GM19043 (cell line): ENCODE results near the gene ITGB6.

ENCODE experiments used
- ATAC-seq: cut with Tn5 transposase; IDR thresholded peaks from one replicate; pipeline ENCODE4 v1.9.1; 2021; ENCODE audit warnings: low read depth; ENCODE audit not compliant: unreplicated experiment

Gene ITGB6

DNA sequence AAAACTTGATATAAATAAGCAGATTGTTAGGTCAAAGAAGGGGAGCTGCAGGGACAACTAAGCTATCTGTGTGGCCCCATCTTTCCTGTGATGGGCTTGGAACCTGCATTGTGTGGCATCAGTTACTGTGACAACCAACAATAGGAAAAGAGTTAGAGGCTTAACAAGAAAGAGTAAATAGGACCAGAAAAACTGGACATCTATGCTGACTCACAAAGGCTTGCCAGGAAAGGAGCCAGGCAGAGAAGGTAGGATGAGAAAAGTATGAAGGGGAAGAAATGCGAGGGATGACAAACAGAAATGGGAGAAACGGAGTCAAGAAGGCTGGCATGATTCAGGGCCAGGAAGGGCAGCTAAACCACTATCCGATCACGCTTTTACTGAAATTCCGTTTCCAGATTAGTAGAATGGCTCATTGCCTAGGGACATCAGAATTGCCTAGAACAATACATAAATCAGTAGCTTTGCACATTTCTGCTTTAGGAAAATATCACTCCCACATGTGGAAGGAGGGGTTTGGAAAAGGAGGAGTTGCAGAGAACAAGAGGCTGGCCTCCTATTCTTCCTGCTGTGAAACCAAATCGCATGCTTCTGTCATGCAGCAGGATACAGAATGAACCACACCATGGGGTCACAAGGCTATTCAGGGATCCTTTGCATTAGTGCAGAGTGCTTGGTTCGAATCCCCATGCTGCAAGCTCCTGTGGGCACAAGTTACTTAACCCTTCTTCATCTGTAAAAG, 144.9 kb downstream of the ITGB6 start:
- no peak for ATAC-seq

DNA sequence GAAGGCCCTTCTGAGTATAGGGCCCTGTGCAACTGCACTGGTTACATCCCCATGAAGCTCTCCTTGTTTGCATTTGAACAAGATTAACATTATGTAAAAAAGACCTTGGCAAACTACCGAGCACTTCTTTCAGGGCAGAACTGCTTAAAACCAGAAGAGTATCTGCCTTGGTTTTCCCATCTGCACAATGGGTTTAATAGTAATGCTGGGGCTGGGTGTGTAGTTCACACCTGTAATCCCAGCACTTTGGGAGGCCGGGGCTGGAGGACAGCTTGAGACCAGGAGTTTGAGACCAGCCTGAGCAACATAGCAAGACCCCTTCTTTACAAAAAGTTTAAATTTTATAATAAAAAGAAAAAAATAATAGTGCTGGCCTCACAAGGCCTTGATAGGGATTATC, 146.1 kb downstream of the ITGB6 start:
- no peak for ATAC-seq

DNA sequence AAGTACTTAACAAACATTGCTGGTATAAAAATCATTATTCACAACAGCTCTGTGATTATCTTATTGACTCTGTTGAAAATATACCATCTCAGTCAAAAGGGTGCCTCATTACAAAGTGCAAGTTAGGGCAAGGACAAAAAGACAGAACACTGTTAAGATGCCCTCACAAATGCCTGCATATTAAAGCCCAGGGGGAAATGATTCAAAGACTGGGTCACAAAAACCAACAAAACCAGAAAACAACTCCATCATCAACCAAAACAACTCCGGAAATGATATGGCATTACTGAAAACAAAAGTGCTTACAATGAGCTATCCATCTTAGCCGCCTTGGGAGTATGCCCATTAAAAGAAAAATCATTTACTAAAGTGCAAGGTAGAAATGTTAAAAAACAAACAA, 147.5 kb downstream of the ITGB6 start:
- no peak for ATAC-seq

DNA sequence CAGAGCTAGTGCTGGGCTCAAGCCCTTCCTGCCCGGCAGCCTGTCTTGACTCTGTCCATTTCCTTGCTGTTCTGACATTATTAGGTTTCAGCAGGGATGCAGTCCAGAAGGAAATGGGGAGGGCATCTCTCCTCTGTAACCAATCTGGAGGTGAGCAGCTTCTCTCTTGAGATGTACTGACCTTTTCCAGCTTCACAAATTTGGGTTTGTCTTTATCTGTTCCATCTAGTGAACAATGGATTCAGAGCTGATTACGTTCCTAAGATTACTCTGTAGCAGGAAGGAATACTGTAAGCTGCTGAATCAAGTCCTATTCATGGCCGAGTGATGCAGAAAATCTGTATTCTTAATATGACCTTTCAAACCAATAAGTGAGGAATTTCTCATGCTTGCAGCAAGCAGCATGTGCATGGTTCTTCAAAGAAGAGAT, 148.7 kb downstream of the ITGB6 start:
- no peak for ATAC-seq

DNA sequence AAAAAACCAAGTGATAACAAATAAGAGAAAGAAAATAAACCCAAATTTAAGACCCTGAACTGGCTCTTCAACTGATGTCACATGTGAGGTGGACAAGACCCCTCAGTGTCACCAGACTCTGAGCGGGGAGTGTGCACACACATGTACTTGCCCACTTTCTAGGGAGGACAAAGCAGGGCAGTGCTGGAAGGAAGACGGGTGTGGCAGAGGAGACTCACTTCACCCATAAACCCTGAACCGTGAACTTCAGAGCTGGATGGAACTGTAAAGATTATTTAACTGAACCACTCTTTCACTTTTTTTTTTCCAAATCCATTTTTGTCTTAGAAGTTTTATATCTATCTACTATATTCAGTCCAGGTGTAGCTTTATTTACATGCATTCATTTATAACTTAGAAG, 149.9 kb downstream of the ITGB6 start:
- ATAC-seq: no peak
